ENCODE measurements around the gene MMP28.

The MMP28 gene

GRCh38 chr17:35795007-35795870 lies at the start of gene MMP28:
Gene MMP28, minus strand, starts transcription at chr17:35795641. Its CDS starts 264 bp downstream, at chr17:35795377.
- peak; percentile 13 for DNase-seq

- DNase-seq, result no peak
Measured at GRCh38 chr17:35844547-35844946, 49.1 kb upstream of the MMP28 start.

- DNase-seq, result no peak
Measured at GRCh38 chr17:35843698-35844097, 48.3 kb upstream of the MMP28 start.

GRCh38 chr17:35842239-35842638 lies 46.8 kb upstream of the MMP28 start:
- DNase-seq, result no peak

- peak; percentile 11 for DNase-seq
Measured at GRCh38 chr17:35841505-35841904, 46.1 kb upstream of the MMP28 start.

- DNase-seq, result no peak
Measured at GRCh38 chr17:35841101-35841500, 45.7 kb upstream of the MMP28 start.

- no peak for DNase-seq
Measured at GRCh38 chr17:35825206-35825605, 29.8 kb upstream of the MMP28 start.

GRCh38 chr17:35821308-35821707 lies 25.9 kb upstream of the MMP28 start:
- DNase-seq, result no peak

GRCh38 chr17:35819455-35819854 lies 24.0 kb upstream of the MMP28 start:
- DNase-seq, result no peak

- DNase-seq, result no peak
Measured at GRCh38 chr17:35817196-35817595, 21.8 kb upstream of the MMP28 start.

- no peak for DNase-seq
Measured at GRCh38 chr17:35816723-35817122, 21.3 kb upstream of the MMP28 start.

GRCh38 chr17:35812456-35812855 lies 17.0 kb upstream of the MMP28 start:
- DNase-seq, result no peak

GRCh38 chr17:35811759-35812158 lies 16.3 kb upstream of the MMP28 start:
- no peak for DNase-seq

GRCh38 chr17:35809855-35810461 lies 14.5 kb upstream of the MMP28 start:
- DNase-seq, result no peak

- DNase-seq, result peak; percentile 99
Measured at GRCh38 chr17:35808962-35809854, 13.8 kb upstream of the MMP28 start, which contains the start of gene TAF15. Gene TAF15, plus strand, starts transcription at chr17:35809484. Its CDS starts 86 bp downstream, at chr17:35809570.

- DNase-seq, result no peak
Measured at GRCh38 chr17:35808240-35808961, 13.0 kb upstream of the MMP28 start.

- DNase-seq, result no peak
Measured at GRCh38 chr17:35807371-35808144, 12.1 kb upstream of the MMP28 start.

- DNase-seq, result peak; percentile 90
Measured at GRCh38 chr17:35804658-35805192, 9.3 kb upstream of the MMP28 start.

- DNase-seq, result no peak
Measured at GRCh38 chr17:35801583-35802224, 6.3 kb upstream of the MMP28 start.

GRCh38 chr17:35799942-35800341 lies 4.5 kb upstream of the MMP28 start:
- no peak for DNase-seq

- DNase-seq, result no peak
Measured at GRCh38 chr17:35797918-35798317, 2.5 kb upstream of the MMP28 start.

All from inflammatory macrophage treated with lipopolysaccharide for 4 hours (primary cell).